Measurements from ENCODE around the gene TMEM212.
A peak's percentile ranks its signal among the peaks of the same experiment; 100 is the strongest.

- TF ChIP-seq CTCF (IDR thresholded peaks at IDR 0.05) (no peak), POLR2AphosphoS5 (IDR thresholded peaks at IDR 0.05) (peak in 1 of 2 donors; percentile 23)
Observed at GRCh38 chr3:171862993-171863521, 19.9 kb downstream of the TMEM212 start.
